DMS153 (cell line): ENCODE data around the gene CCSER1.
"Not testable (repeated sequence)": the region's sequence is repeated elsewhere in the genome, so short reads cannot be mapped to it uniquely, and the experiment has no call there.

Source experiments
- DNase-seq: peaks from one replicate; lab custom pipeline; 2025; lab: John Stamatoyannopoulos, UW

Gene CCSER1

DNA sequence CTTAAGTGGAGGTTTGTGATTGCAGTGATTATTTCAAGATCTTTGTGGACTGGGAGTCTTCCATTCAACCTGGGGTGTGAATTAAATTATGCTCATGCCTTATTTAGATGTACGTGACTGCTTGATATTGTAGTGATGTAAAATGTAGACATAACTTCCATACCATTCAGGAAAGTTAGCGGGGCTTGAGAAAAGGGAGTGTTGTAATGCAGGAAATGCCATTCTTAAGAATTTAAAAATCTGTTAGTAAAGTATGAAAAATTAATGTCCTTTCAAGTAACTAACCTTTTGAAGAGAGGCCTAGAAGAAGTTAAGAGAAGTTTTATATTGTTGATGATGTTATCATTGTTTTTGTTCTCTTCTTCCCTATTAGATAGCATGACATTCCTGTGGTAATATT is 318.2 kb downstream of the CCSER1 start:
- DNase-seq: no peak

- DNase-seq: no peak
Measured at GRCh38 chr4:90449626-90450025, 322.4 kb downstream of the CCSER1 start.

- no peak for DNase-seq
Measured at GRCh38 chr4:90456891-90457290, 329.7 kb downstream of the CCSER1 start.

DNA sequence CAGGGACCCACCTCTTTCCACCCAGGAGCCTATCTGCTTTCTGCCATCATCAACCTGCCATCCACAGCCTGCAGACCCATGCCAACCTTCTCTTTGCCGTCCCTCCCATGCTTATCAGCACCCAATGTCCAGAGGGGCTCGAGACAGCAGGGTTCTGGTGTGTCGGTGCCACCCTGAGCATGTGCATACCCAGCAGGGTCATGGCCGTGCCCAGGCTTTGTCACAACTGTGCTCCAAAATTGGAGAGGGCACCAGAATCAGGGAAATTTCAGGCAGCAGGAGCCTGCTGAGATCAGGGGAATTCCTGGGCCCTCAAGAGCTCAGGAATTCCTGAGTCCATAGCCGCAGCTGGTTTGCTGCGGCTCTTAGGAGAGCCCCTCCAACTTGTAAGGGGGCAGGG is 330.6 kb downstream of the CCSER1 start:
- DNase-seq: no peak

DNA sequence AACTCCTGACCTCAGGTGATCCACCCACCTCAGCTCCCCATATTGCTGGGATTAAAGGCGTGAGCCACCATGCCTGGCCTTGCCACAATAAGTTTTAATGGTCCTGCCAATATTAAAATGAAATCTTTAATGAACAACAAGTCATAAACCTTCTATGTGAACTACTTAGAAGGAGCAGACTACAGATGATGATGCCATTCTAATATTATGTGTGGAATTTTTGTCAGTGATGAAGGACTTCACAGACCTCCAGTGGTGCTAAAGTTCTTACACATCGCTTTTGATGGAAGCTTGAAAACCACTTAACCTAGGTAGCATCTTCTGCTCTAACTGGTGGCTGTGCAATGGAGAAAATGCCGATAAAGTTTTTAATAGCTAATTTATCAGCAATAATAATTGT is 331.4 kb downstream of the CCSER1 start:
- no peak for DNase-seq

GRCh38 chr4:90474484-90474883 is 347.3 kb downstream of the CCSER1 start:
- DNase-seq: no peak

DNA sequence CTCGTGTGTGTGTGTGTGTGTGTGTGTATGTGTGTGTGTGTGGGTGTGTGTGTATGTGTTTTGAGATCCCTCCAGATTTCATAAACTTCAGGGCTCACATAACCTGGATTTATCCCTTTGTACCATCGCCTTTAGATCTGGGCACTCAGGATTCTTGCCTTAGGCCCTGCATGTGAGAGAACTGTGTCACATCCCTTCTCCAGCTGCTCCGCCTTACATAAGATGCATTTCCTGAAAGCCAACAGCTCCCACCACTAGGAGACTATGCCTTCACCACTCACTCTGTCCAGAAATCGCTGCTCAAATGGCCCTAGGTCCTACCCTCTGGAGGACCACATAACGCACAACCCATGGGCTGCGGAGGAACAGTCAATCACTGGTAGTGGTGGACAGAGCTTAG is 348.8 kb downstream of the CCSER1 start:
- no peak for DNase-seq

DNA sequence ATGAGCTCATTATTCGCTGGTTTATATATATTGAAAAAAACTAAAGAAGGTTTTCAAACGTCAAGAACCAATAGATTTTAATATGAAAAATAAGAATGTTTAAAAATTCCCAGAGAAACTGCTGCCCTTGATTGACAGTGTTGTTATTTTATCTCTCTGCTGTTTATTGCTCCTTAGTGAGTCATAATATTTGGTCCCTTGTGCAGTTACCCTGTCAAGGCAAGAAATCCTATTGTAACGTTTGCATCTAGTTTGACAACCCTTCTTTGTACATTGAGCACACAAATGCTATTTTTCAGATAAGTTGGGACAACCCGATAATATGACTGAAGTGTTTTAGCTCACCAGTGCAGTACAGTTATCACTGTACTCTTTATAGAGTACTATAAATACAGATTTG is 349.4 kb downstream of the CCSER1 start:
- no peak for DNase-seq

DNA sequence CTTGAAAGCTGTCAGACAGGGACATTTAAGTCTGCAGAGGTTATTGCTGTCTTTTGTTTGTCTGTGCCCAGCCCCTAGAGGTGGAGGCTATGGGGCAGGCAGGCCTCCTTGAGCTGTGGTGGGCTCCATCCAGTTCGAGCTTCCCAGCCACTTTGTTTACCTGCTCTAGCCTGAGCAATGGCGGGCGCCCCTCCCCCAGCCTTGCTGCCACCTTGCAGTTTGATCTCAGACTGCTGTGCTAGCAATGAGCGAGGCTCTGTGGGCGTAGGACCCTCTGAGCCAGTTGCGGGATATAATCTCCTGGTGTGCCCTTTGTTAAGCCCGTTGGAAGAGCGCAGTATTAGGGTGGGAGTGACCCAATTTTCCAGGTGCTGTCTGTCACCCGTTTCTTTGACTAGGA is 357.7 kb downstream of the CCSER1 start:
- not testable (repeated sequence) for DNase-seq

DNA sequence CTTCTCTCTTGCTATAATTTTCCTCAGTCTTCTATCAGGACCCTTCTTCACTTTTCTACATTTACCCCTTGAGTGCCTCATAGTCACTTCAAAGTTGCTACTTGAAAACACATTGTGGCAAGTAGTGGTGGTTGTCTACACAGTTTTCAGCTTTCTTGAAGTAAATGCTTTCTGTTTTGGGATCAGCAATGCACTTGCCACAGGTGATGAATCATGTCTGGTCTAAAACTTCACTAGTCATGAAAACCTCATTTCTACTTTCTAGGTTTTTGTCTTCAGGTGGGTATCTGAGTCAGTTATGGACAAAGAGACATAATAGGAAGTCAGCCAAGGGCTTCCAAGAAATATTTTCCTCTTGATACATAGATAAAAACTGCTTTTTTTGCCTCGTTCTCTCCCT is 359.2 kb downstream of the CCSER1 start:
- DNase-seq: no peak

- no peak for DNase-seq
Measured at GRCh38 chr4:90495211-90495610, 368.0 kb downstream of the CCSER1 start.

- peak; percentile 60 for DNase-seq
Measured at GRCh38 chr4:90495936-90496335, 368.7 kb downstream of the CCSER1 start.

GRCh38 chr4:90498175-90498574 is 371.0 kb downstream of the CCSER1 start:
- DNase-seq: no peak

GRCh38 chr4:90503677-90504076 is 376.5 kb downstream of the CCSER1 start:
- DNase-seq: no peak

DNA sequence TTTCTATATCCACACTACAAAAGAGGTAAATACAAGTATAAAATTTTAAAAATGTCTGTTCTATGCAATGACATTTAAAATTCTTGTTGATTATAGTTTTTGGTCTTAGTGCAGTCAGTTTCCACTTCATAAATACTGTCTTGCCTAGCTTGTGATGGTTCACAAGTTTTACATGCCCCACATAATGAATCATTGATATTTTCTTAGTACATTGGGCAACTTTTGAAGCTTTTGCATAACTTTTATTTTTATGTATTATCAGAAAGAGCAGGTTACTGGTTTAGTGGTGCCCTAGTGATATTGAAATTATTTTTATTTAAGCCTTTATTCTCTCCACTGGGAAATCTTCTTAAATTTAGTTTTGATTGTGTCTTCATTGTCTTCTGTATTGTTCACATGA is 388.0 kb downstream of the CCSER1 start:
- DNase-seq: no peak

- no peak for DNase-seq
Measured at GRCh38 chr4:90528551-90528950, 401.4 kb downstream of the CCSER1 start.

- DNase-seq: peak; percentile 22
Measured at GRCh38 chr4:90536408-90536807, 409.2 kb downstream of the CCSER1 start.

DNA sequence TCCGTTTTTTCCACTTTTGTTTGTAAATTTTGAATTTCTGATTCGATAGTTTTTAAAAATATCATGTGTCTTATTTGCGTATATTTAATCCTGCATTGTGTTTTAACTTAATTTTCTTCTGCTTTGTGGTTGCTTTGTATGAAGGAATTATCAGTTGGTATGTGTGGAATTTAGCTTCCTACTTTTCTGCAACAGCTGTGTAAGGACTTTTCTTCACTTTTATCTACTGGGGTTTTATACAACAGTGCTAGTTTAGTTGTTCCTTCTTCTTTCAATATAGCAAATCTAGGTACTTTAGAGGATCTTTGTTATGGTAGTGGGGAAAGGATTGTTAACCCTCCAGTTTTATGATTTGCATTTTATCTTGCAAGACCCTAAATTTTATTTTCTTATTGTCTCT is 410.3 kb downstream of the CCSER1 start:
- no peak for DNase-seq

DNA sequence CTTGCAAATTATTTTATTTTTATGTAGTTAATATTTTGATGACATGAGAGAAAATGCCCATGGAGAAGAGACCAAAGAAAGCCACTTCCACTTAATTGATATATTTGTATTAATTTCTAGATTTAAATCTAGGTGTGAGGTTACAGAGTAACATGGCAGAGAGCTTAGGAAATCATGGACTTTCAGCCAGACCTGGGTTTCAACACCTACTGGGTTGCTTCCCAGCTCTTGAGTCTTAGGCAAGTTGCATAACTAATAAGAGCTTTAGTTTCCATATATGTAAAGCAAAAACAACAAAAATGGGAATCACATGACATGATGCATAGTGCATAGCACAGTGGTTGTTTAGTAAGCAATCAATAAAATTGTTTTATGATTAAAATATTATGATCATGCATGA is 413.3 kb downstream of the CCSER1 start:
- no peak for DNase-seq

DNA sequence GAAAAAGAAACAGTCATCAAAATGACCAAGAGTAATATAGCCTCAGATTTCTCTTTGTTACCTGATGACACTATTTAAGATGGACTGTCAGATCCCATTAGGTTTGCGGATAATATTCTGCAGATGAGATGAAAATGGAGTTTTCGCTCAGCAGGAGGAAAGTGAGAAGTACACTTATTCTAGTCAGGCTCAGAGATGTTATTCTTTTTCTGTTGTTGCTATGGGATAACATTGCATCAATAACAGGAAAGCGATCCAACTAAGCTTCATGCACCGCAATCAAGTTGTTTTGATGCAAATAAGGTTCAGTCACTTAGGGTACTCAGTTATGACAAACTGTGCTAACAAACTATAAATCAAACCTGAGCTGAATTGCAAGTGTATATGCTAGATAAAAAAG is 415.0 kb downstream of the CCSER1 start:
- DNase-seq: peak; percentile 66

- no peak for DNase-seq
Measured at GRCh38 chr4:90543419-90544170, 416.4 kb downstream of the CCSER1 start.

DNA sequence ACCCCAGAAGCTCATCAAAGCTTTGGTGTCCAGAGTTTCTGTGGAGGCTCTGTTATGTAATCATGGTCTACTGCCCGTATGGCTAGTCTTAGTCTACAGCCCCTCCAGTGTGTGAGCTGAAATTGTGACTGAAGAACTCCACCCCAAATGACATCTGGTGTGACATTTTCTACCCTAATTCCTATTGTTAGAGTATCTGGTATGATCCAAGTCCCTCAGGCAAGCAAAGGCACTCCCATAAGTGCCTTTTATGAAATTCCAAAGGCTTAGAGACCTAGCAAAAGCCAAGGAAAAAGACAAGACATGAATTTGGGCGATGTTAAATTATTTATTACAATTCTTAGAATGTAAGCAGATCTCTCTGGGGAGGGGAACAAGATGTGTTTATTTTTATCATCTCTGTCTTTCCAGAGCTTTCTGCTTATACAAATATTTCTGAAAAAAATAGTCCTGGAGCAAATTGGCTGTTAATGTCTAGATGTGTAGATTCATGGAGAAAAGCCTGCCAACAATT is 417.4 kb downstream of the CCSER1 start:
- DNase-seq: no peak

GRCh38 chr4:90545380-90545779 is 418.2 kb downstream of the CCSER1 start:
- DNase-seq: no peak

- peak; percentile 27 for DNase-seq
Measured at GRCh38 chr4:90546114-90546513, 418.9 kb downstream of the CCSER1 start.
